ENCODE results near the gene SH3RF1.

SH3RF1 gene

GRCh38 chr4:169250796-169251195, 20.0 kb downstream of the SH3RF1 start:
- DNase-seq, result no peak

GRCh38 chr4:169249999-169250398, 20.8 kb downstream of the SH3RF1 start:
- DNase-seq, result no peak

GRCh38 chr4:169249214-169249973, 21.4 kb downstream of the SH3RF1 start:
- DNase-seq, result no peak

GRCh38 chr4:169248645-169249044, 22.1 kb downstream of the SH3RF1 start:
- no peak for DNase-seq

GRCh38 chr4:169246957-169247396, 23.8 kb downstream of the SH3RF1 start:
- DNase-seq, result no peak

- DNase-seq, result no peak
These were observed 24.5 kb downstream of the SH3RF1 start for GRCh38 chr4:169246279-169246678.

- no peak for DNase-seq
These were observed 25.7 kb downstream of the SH3RF1 start for GRCh38 chr4:169245061-169245460.

- DNase-seq, result no peak
These were observed 26.7 kb downstream of the SH3RF1 start for GRCh38 chr4:169243825-169244609.

- DNase-seq, result no peak
These were observed 29.3 kb downstream of the SH3RF1 start for GRCh38 chr4:169241464-169241863.

GRCh38 chr4:169239221-169239905, 31.4 kb downstream of the SH3RF1 start:
- DNase-seq, result no peak

- no peak for DNase-seq
These were observed 32.3 kb downstream of the SH3RF1 start for GRCh38 chr4:169238445-169238844.

GRCh38 chr4:169236873-169237626, 33.7 kb downstream of the SH3RF1 start:
- DNase-seq, result no peak

GRCh38 chr4:169236078-169236477, 34.7 kb downstream of the SH3RF1 start:
- DNase-seq, result no peak

GRCh38 chr4:169234137-169234855, 36.5 kb downstream of the SH3RF1 start:
- no peak for DNase-seq

- DNase-seq, result no peak
These were observed 37.1 kb downstream of the SH3RF1 start for GRCh38 chr4:169233691-169234090.

- no peak for DNase-seq
These were observed 39.0 kb downstream of the SH3RF1 start for GRCh38 chr4:169231647-169232262.

GRCh38 chr4:169229571-169230028, 41.2 kb downstream of the SH3RF1 start:
- no peak for DNase-seq

- no peak for DNase-seq
These were observed 42.7 kb downstream of the SH3RF1 start for GRCh38 chr4:169228076-169228475.

GRCh38 chr4:169226565-169226964, 44.2 kb downstream of the SH3RF1 start:
- DNase-seq, result no peak

- no peak for DNase-seq
These were observed 44.9 kb downstream of the SH3RF1 start for GRCh38 chr4:169225812-169226211.

GRCh38 chr4:169225058-169225751, 45.6 kb downstream of the SH3RF1 start:
- DNase-seq, result no peak

Data from activated naive CD4-positive, alpha-beta T cell treated with anti-CD3 and anti-CD28 coated beads, Interleukin-2, amount 50 U/mL, for 16 hours (primary cell).